H9 (cell line): ENCODE results near the gene HOXB6. TPM values are rescaled to one million over a fixed set of nuclear protein-coding genes. Genes with fewer than 3 reads are reported as not detected.

Experiments
- DNase-seq: peaks from one replicate; pipeline ENCODE4 v3.0.0-alpha.2; 2017
- H2AFZ ChIP-seq: one replicate; pipeline ENCODE4 v1.6.1; 2013; ENCODE audit warnings: mild to moderate bottlenecking, low read length, control low read depth, moderate library complexity
- H2AK5ac ChIP-seq: 2 replicates; pipeline ENCODE4 v1.6.1; 2013; ENCODE audit warnings: low read length, control low read depth, mixed read lengths; ENCODE audit not compliant: insufficient read length
- H2BK120ac ChIP-seq: one replicate; pipeline ENCODE4 v1.6.1; 2013; ENCODE audit warnings: low read depth, mild to moderate bottlenecking, low read length, control low read depth, inconsistent platforms; ENCODE audit not compliant: poor library complexity, severe bottlenecking
- H2BK12ac ChIP-seq: 2 replicates; pipeline ENCODE4 v1.6.1; 2013; ENCODE audit warnings: low read length, control low read depth, mixed read lengths, low read depth; ENCODE audit not compliant: insufficient read length
- H2BK15ac ChIP-seq: 2 replicates; pipeline ENCODE4 v1.6.1; 2013; ENCODE audit warnings: low read depth, low read length, control low read depth
- H2BK20ac ChIP-seq: one replicate; pipeline ENCODE4 v1.6.1; 2013; ENCODE audit warnings: low read depth, mild to moderate bottlenecking, low read length, control low read depth, inconsistent platforms; ENCODE audit not compliant: poor library complexity, severe bottlenecking
- H2BK5ac ChIP-seq: 2 replicates; pipeline ENCODE4 v1.6.1; 2013; ENCODE audit warnings: low read length, control low read depth, mixed read lengths; ENCODE audit not compliant: insufficient read length
- H3K14ac ChIP-seq: 2 replicates; pipeline ENCODE4 v1.6.1; 2013; ENCODE audit warnings: low read length, control low read depth; ENCODE audit not compliant: insufficient read depth
- H3K18ac ChIP-seq: 2 replicates; pipeline ENCODE4 v1.6.1; 2013; ENCODE audit warnings: low read depth, mild to moderate bottlenecking, mixed read lengths, low read length, control low read depth; ENCODE audit not compliant: insufficient read length
- H3K23ac ChIP-seq: 2 replicates; pipeline ENCODE4 v1.6.1; 2013; ENCODE audit warnings: low read length, control low read depth, mixed read lengths, low read depth; ENCODE audit not compliant: insufficient read length
- H3K23me2 ChIP-seq: 2 replicates; pipeline ENCODE4 v1.6.1; 2013; ENCODE audit warnings: low read depth, mild to moderate bottlenecking, mixed read lengths, low read length, control low read depth; ENCODE audit not compliant: insufficient read length, poor library complexity, severe bottlenecking
- H3K27ac ChIP-seq: 2 replicates; pipeline ENCODE4 v1.5.1; 2013; ENCODE audit warnings: low read length, control low read depth, mixed read lengths, low read depth; ENCODE audit not compliant: insufficient read length
- H3K27me3 ChIP-seq: 2 replicates; pipeline ENCODE4 v1.6.1; 2013; ENCODE audit warnings: low read length, control low read depth, inconsistent platforms; ENCODE audit not compliant: insufficient read depth
- H3K4ac ChIP-seq: 2 replicates; pipeline ENCODE4 v1.6.1; 2013; ENCODE audit warnings: low read depth, mild to moderate bottlenecking, control low read depth, inconsistent platforms, low read length, moderate library complexity
- H3K4me1 ChIP-seq: 2 replicates; pipeline ENCODE4 v1.6.1; 2013; ENCODE audit warnings: low read length, control low read depth, inconsistent platforms; ENCODE audit not compliant: insufficient read depth
- H3K4me2 ChIP-seq: 2 replicates; pipeline ENCODE4 v1.6.1; 2013; ENCODE audit warnings: low read length, control low read depth, mixed read lengths; ENCODE audit not compliant: insufficient read length, insufficient read depth
- H3K56ac ChIP-seq: 2 replicates; pipeline ENCODE4 v1.6.1; 2013; ENCODE audit warnings: low read depth, mild to moderate bottlenecking, mixed read lengths, low read length, control low read depth; ENCODE audit not compliant: insufficient read length
- H3K79me1 ChIP-seq: 2 replicates; pipeline ENCODE4 v1.6.1; 2013; ENCODE audit warnings: low read depth, mild to moderate bottlenecking, moderate library complexity, low read length, control low read depth, inconsistent platforms; ENCODE audit not compliant: insufficient read depth, poor library complexity, severe bottlenecking
- H3K79me2 ChIP-seq: 2 replicates; pipeline ENCODE4 v1.6.1; 2013; ENCODE audit warnings: low read length, control low read depth, inconsistent platforms; ENCODE audit not compliant: insufficient read depth
- H3K9ac ChIP-seq: 2 replicates; pipeline ENCODE4 v1.6.1; 2013; ENCODE audit warnings: low read length, control low read depth, mixed read lengths; ENCODE audit not compliant: insufficient read length; ENCODE audit errors: extremely low read depth
- H3K9me3 ChIP-seq: one replicate; pipeline ENCODE4 v1.6.1; 2013; ENCODE audit warnings: low read depth, low read length, inconsistent platforms; ENCODE audit not compliant: control insufficient read depth
- H3T11ph ChIP-seq: one replicate; pipeline ENCODE4 v1.6.1; 2013; ENCODE audit warnings: mild to moderate bottlenecking, low read length, control low read depth, inconsistent platforms
- H4K20me1 ChIP-seq: one replicate; pipeline ENCODE4 v1.6.1; 2013; ENCODE audit not compliant: control insufficient read depth, insufficient read length, insufficient read depth
- H4K5ac ChIP-seq: 2 replicates; pipeline ENCODE4 v1.6.1; 2013; ENCODE audit warnings: low read depth, mild to moderate bottlenecking, mixed read lengths, low read length, control low read depth; ENCODE audit not compliant: insufficient read length
- H4K8ac ChIP-seq: replicated peaks from 2 replicates; pipeline ENCODE4 v1.6.1; 2013; ENCODE audit warnings: low read length, control low read depth, mixed read lengths, low read depth; ENCODE audit not compliant: insufficient read length
- H4K91ac ChIP-seq: 2 replicates; pipeline ENCODE4 v1.6.1; 2013; ENCODE audit warnings: low read depth, mild to moderate bottlenecking, moderate library complexity, mixed read lengths, low read length, control low read depth; ENCODE audit not compliant: insufficient read length
- H3K27ac Mint-ChIP-seq, 3 experiments: 2 replicates in 2 of 3; 3 replicates in 1 of 3; pipeline ENCODE4 v1.8.0; 2020 to 2021; ENCODE audit warnings: mixed read lengths in 3 of 3, mild to moderate bottlenecking in 1 of 3, moderate library complexity in 1 of 3
- H3K27me3 Mint-ChIP-seq: 2 replicates; pipeline ENCODE4 v1.8.0; 2021; ENCODE audit warnings: low read depth, mild to moderate bottlenecking, moderate library complexity, mixed read lengths
- H3K36me3 Mint-ChIP-seq, 3 experiments: 2 replicates in 2 of 3; 3 replicates in 1 of 3; pipeline ENCODE4 v1.8.0; 2020 to 2021; ENCODE audit warnings: low read depth in 3 of 3, mixed read lengths in 3 of 3; ENCODE audit not compliant: insufficient read depth in 1 of 3
- H3K4me1 Mint-ChIP-seq, 2 experiments: 2 replicates each; pipeline ENCODE4 v1.8.0; 2020; ENCODE audit warnings: mixed read lengths in 2 of 2
- H3K4me3 Mint-ChIP-seq, 2 experiments: 2 replicates in 1 of 2; 3 replicates in 1 of 2; pipeline ENCODE4 v1.8.0; 2020 to 2021; ENCODE audit warnings: mild to moderate bottlenecking in 2 of 2, mixed read lengths in 2 of 2, moderate library complexity in 1 of 2
- H3K9me3 Mint-ChIP-seq, 2 experiments: 2 replicates in 1 of 2; 3 replicates in 1 of 2; pipeline ENCODE4 v1.8.0; 2020; ENCODE audit warnings: mild to moderate bottlenecking in 2 of 2, mixed read lengths in 2 of 2, moderate library complexity in 1 of 2
- WGBS: extraction: QIAGEN DNeasy Blood & Tissue Kit; methylation state at CpG from one replicate; pipeline ENCODE4 v1.1.7; 2013; ENCODE audit warnings: missing lambda C conversion rate, low lambda C conversion rate, mixed read lengths; ENCODE audit not compliant: insufficient read length; ENCODE audit errors: extremely low coverage; 5-methylcytosine and 5-hydroxymethylcytosine counted together
- total RNA-seq: library from RNA; stranded (reverse); gene quantifications from 2 replicates; pipeline ENCODE4 v1.2.1, GENCODE V29; 2021
- TF ChIP-seq, protein P1 (sequence below): fragments of 200-600 bp; sonication (generic); conservative IDR thresholded peaks from 3 replicates; pipeline ENCODE4 v1.8.0; 2021; ENCODE audit warnings: antibody characterized with exemption, mild to moderate bottlenecking

Gene HOXB6
- total RNA-seq, 1 experiment from 2014 or later: not detected

DNA sequence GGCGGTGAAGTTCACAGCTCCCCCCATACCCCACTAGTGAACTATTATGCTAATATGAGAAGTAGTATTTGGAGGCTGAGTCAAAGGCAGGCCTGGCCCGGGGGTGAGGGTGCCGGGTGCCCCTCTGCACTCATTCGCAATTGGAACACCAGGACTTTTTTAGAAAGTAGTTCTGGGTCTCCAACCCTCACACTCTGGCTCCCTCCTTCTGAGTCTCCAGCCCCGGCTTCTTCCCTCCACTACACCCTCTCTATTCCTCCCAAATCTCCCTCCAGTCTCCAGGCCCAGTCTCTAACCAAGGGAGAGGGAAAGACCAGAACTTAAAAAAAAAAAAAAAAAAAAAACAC lies 48.6 kb downstream of the HOXB6 start:
- no peak for DNase-seq
- no peak overlapping the region for H3K56ac ChIP-seq
- no peak overlapping the region for H3T11ph ChIP-seq
- peaks cover 96% of the 10 kb centered on the region for H3K27me3 ChIP-seq
- Mint-ChIP-seq H3K27ac (no peak overlapping the region), H3K4me3 (no peak overlapping the region), H3K9me3 (peaks cover 9 to 10% of the 10 kb centered on the region in 2 experiments; a peak in 4 of 5 replicates), H3K36me3 (peaks cover 0 to 2% (median 0%) of the 10 kb centered on the region in 3 experiments; a peak in 1 of 7 replicates), H3K4me1 (peaks cover 9 to 25% of the 10 kb centered on the region in 2 experiments), H3K27me3 (peaks cover 99% of the 10 kb centered on the region)
- H2BK5ac ChIP-seq: no peak overlapping the region
- H2BK20ac ChIP-seq: no peak overlapping the region
- no peak overlapping the region for H2BK12ac ChIP-seq
- no peak overlapping the region for H3K18ac ChIP-seq
- H4K5ac ChIP-seq: no peak overlapping the region
- no peaks in the 10 kb centered on the region for H3K9me3 ChIP-seq
- H2AFZ ChIP-seq: no peak overlapping the region
- H2BK15ac ChIP-seq: no peak overlapping the region
- H4K20me1 ChIP-seq: peaks cover 3% of the 10 kb centered on the region
- H3K79me2 ChIP-seq: no peaks in the 10 kb centered on the region
- no peak overlapping the region for H3K4ac ChIP-seq
- no peak overlapping the region for H4K8ac ChIP-seq
- H3K27ac ChIP-seq: no peak overlapping the region
- H3K14ac ChIP-seq: no peak overlapping the region
- WGBS: no CpG with 5 or more reads among the region's 5 CpGs
- no peak overlapping the region for H3K4me2 ChIP-seq
- no peak overlapping the region for H3K9ac ChIP-seq
- no peaks in the 10 kb centered on the region for H3K23me2 ChIP-seq
- H2BK120ac ChIP-seq: no peak overlapping the region
- H3K4me1 ChIP-seq: no peaks in the 10 kb centered on the region
- no peaks in the 10 kb centered on the region for H3K79me1 ChIP-seq
- H4K91ac ChIP-seq: no peak overlapping the region
- no peak overlapping the region for H2AK5ac ChIP-seq
- TF ChIP-seq, protein P1, sequence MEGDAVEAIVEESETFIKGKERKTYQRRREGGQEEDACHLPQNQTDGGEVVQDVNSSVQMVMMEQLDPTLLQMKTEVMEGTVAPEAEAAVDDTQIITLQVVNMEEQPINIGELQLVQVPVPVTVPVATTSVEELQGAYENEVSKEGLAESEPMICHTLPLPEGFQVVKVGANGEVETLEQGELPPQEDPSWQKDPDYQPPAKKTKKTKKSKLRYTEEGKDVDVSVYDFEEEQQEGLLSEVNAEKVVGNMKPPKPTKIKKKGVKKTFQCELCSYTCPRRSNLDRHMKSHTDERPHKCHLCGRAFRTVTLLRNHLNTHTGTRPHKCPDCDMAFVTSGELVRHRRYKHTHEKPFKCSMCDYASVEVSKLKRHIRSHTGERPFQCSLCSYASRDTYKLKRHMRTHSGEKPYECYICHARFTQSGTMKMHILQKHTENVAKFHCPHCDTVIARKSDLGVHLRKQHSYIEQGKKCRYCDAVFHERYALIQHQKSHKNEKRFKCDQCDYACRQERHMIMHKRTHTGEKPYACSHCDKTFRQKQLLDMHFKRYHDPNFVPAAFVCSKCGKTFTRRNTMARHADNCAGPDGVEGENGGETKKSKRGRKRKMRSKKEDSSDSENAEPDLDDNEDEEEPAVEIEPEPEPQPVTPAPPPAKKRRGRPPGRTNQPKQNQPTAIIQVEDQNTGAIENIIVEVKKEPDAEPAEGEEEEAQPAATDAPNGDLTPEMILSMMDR: no peak
- H3K23ac ChIP-seq: no peak overlapping the region
